H1 (cell line): ENCODE data around the gene AAR2. TPM values are rescaled to one million over a fixed set of nuclear protein-coding genes. Genes with fewer than 3 reads are reported as not detected.

Experiments
- CTCF ChIA-PET: fragments of 300-600 bp; sonication (Branson Sonifier 250); formaldehyde crosslinking; loops from one replicate; lab custom pipeline; 2021; ENCODE audit not compliant: partially characterized antibody; lab: Charles Lee
- POLR2A ChIA-PET: fragments of 300-600 bp; sonication (Branson Sonifier 250); formaldehyde crosslinking; loops from one replicate; lab custom pipeline; 2021; ENCODE audit warnings: inconsistent platforms; ENCODE audit not compliant: partially characterized antibody; lab: Charles Lee
- DNase-seq, 2 experiments: peaks; one replicate each; pipeline versions ENCODE4 v3.0.0 to v3.0.0-alpha.2; 2010 to 2022; ENCODE audit warnings: low spot score in 2 of 2, low read depth in 1 of 2, mixed read lengths in 1 of 2
- FAIRE-seq: peaks from 2 replicates; lab custom pipeline; 2011; peaks lifted over from hg19 to GRCh38; lab: Jason Lieb, UNC
- H2AFZ ChIP-seq: 2 replicates; pipeline ENCODE4 v1.8.1; 2012; ENCODE audit warnings: low read length, inconsistent platforms
- H2AK5ac ChIP-seq: 2 replicates; pipeline ENCODE4 v1.6.1; 2013; ENCODE audit warnings: low read depth, low read length
- H2BK120ac ChIP-seq: replicated peaks from 2 replicates; pipeline ENCODE3; 2013; ENCODE audit warnings: low read depth, low read length, inconsistent platforms
- H2BK12ac ChIP-seq: 2 replicates; pipeline ENCODE4 v1.6.1; 2013; ENCODE audit warnings: low read depth, low read length
- H2BK15ac ChIP-seq: 2 replicates; pipeline ENCODE4 v1.6.1; 2013; ENCODE audit warnings: low read length
- H2BK20ac ChIP-seq: 2 replicates; pipeline ENCODE4 v1.6.1; 2013; ENCODE audit warnings: low read length
- H2BK5ac ChIP-seq: 2 replicates; pipeline ENCODE4 v1.6.1; 2013; ENCODE audit warnings: low read depth, low read length
- H3K14ac ChIP-seq: 2 replicates; pipeline ENCODE4 v1.6.1; 2013; ENCODE audit warnings: inconsistent platforms; ENCODE audit not compliant: insufficient read length
- H3K18ac ChIP-seq: 2 replicates; pipeline ENCODE4 v1.6.1; 2013; ENCODE audit warnings: low read length; ENCODE audit errors: extremely low read depth
- H3K23ac ChIP-seq: 2 replicates; pipeline ENCODE4 v1.6.1; 2013; ENCODE audit warnings: inconsistent platforms; ENCODE audit not compliant: insufficient read length
- H3K23me2 ChIP-seq: 2 replicates; pipeline ENCODE4 v1.6.1; 2013; ENCODE audit warnings: low read depth, low read length
- H3K27ac ChIP-seq: 2 replicates; pipeline ENCODE4 v1.6.1; 2011; ENCODE audit warnings: low read depth, low read length, inconsistent platforms
- H3K27me3 ChIP-seq, 4 experiments: replicated peaks in 1 of 4; 1 replicate in 1 of 4; 2 replicates in 3 of 4; pipeline versions ENCODE4 v1.6.1 to v1.8.1; 2011 to 2013; ENCODE audit warnings: low read length in 3 of 4, mild to moderate bottlenecking in 3 of 4, inconsistent platforms in 2 of 4, mixed read lengths in 2 of 4, moderate library complexity in 1 of 4; ENCODE audit not compliant: control insufficient read depth in 3 of 4, insufficient read depth in 3 of 4; ENCODE audit errors: extremely low read depth in 1 of 4
- H3K36me3 ChIP-seq, 4 experiments: 2 replicates each; pipeline versions ENCODE4 v1.6.1 to v1.8.1; 2011 to 2013; ENCODE audit warnings: mild to moderate bottlenecking in 4 of 4, low read length in 3 of 4, moderate library complexity in 2 of 4, control low read depth in 1 of 4, inconsistent platforms in 1 of 4; ENCODE audit not compliant: insufficient read depth in 4 of 4, control insufficient read depth in 2 of 4
- H3K4ac ChIP-seq: replicated peaks from 2 replicates; pipeline ENCODE3; 2013; ENCODE audit warnings: low read length, low read depth, mixed read lengths, inconsistent platforms; ENCODE audit not compliant: insufficient read length
- H3K4me1 ChIP-seq, 4 experiments: replicated peaks in 1 of 4; 1 replicate in 1 of 4; 2 replicates in 3 of 4; pipeline versions ENCODE4 v1.6.1 to v1.8.1; 2011 to 2013; ENCODE audit warnings: low read length in 3 of 4, inconsistent platforms in 2 of 4, mixed read lengths in 1 of 4; ENCODE audit not compliant: insufficient read depth in 4 of 4, control insufficient read depth in 3 of 4
- H3K4me2 ChIP-seq, 2 experiments: 2 replicates each; pipeline versions ENCODE4 v1.6.1 to v1.8.1; 2011 to 2013; ENCODE audit warnings: low read depth in 2 of 2, low read length in 2 of 2, control low read depth in 1 of 2, inconsistent platforms in 1 of 2, mild to moderate bottlenecking in 1 of 2; ENCODE audit not compliant: insufficient read depth in 1 of 2
- H3K4me3 ChIP-seq, 4 experiments: fragments of 200-600, 300-600 bp in 1 of 4; sonication (generic), shearing (Covaris generic), sonication (Bioruptor Twin) in 1 of 4; 2 replicates each; pipeline versions ENCODE4 v1.5.1 to v1.8.1; 2011 to 2016; ENCODE audit warnings: low read length in 4 of 4, low read depth in 3 of 4, control low read depth in 2 of 4, inconsistent platforms in 2 of 4, mild to moderate bottlenecking in 2 of 4, mixed read lengths in 1 of 4, moderate library complexity in 1 of 4; ENCODE audit not compliant: insufficient read depth in 2 of 4; ENCODE audit errors: extremely low read depth in 1 of 4
- H3K56ac ChIP-seq: replicated peaks from 2 replicates; pipeline ENCODE3; 2013; ENCODE audit warnings: low read depth, mild to moderate bottlenecking, mixed read lengths, low read length, inconsistent platforms; ENCODE audit not compliant: insufficient read length
- H3K79me1 ChIP-seq: 2 replicates; pipeline ENCODE4 v1.6.1; 2013; ENCODE audit warnings: low read depth, low read length, control low read depth
- H3K79me2 ChIP-seq, 2 experiments: 2 replicates each; pipeline versions ENCODE4 v1.6.1 to v1.8.1; 2012 to 2013; ENCODE audit warnings: low read length in 2 of 2, mild to moderate bottlenecking in 2 of 2, inconsistent platforms in 1 of 2; ENCODE audit not compliant: insufficient read depth in 2 of 2, control insufficient read depth in 1 of 2
- H3K9ac ChIP-seq, 4 experiments: replicated peaks in 1 of 4; 1 replicate in 1 of 4; 2 replicates in 3 of 4; pipeline versions ENCODE4 v1.6.1 to v1.8.1; 2011 to 2013; ENCODE audit warnings: low read depth in 3 of 4, low read length in 3 of 4, control low read depth in 2 of 4, mild to moderate bottlenecking in 2 of 4, moderate library complexity in 2 of 4, inconsistent platforms in 1 of 4; ENCODE audit errors: extremely low read depth in 1 of 4
- H3K9me3 ChIP-seq, 2 experiments: 2 replicates each; pipeline versions ENCODE4 v1.6.1 to v1.8.1; 2012 to 2013; ENCODE audit warnings: mild to moderate bottlenecking in 2 of 2, moderate library complexity in 2 of 2, control low read depth in 1 of 2, inconsistent platforms in 1 of 2, low read depth in 1 of 2, low read length in 1 of 2, mixed read lengths in 1 of 2; ENCODE audit not compliant: insufficient read depth in 2 of 2
- H4K20me1 ChIP-seq, 2 experiments: replicated peaks in 1 of 2; 2 replicates each; pipeline versions ENCODE3 to v1.8.1; 2011 to 2013; ENCODE audit warnings: inconsistent platforms in 2 of 2, low read length in 2 of 2, mild to moderate bottlenecking in 1 of 2; ENCODE audit not compliant: insufficient read depth in 2 of 2, control insufficient read depth in 1 of 2
- H4K5ac ChIP-seq: 2 replicates; pipeline ENCODE4 v1.6.1; 2013; ENCODE audit warnings: low read length, low read depth, mixed read lengths, inconsistent platforms; ENCODE audit not compliant: insufficient read length
- H4K8ac ChIP-seq: 2 replicates; pipeline ENCODE4 v1.8.0; 2013; ENCODE audit warnings: mild to moderate bottlenecking, moderate library complexity, low read length, inconsistent platforms; ENCODE audit not compliant: insufficient read depth; ENCODE audit errors: extremely low read depth
- H4K91ac ChIP-seq: replicated peaks from 2 replicates; pipeline ENCODE3; 2013; ENCODE audit warnings: low read length, mixed read lengths, inconsistent platforms; ENCODE audit not compliant: insufficient read length
- CREB1 ChIP-seq: IDR thresholded peaks from 2 replicates; pipeline ENCODE4 v1.6.1; 2012; ENCODE audit warnings: inconsistent platforms
- POU5F1 ChIP-seq: IDR thresholded peaks from 2 replicates; pipeline ENCODE4 v1.6.1; 2011; ENCODE audit warnings: low read depth, mild to moderate bottlenecking, low read length, moderate library complexity
- WGBS, 2 experiments: shearing (Covaris generic) in 1 of 2; methylation state at CpG; one replicate each; pipeline versions ENCODE4 v1.1.6 to v1.1.7; 2013 to 2015; ENCODE audit warnings: low lambda C conversion rate in 2 of 2, mixed read lengths in 2 of 2, inconsistent platforms in 1 of 2, low coverage in 1 of 2, missing lambda C conversion rate in 1 of 2; ENCODE audit not compliant: insufficient replicate concordance in 2 of 2, insufficient coverage in 1 of 2, insufficient read length in 1 of 2; ENCODE audit errors: extremely low coverage in 1 of 2, missing lambda C conversion rate in 1 of 2; 5-methylcytosine and 5-hydroxymethylcytosine counted together
- polyA plus RNA-seq, 7 experiments: library from polyadenylated mRNA; depleted of rRNA in 3 of 7; stranded (reverse) in 5 of 7; unstranded in 2 of 7; fragments of >200 nt in 5 of 7; fragments of 200-250 nt in 2 of 7; gene quantifications; 1 replicate in 5 of 7; 2 replicates in 1 of 7; 4 replicates in 1 of 7; pipeline versions ENCODE4 v1.2.1 to v1.2.3, GENCODE V29; 2011 to 2013; ENCODE audit warnings: missing spikeins in 2 of 7, mixed read lengths in 2 of 7
- total RNA-seq: library from RNA; stranded (reverse); fragmentation: NEBNext Ultra II Directional; extraction: Animal tissue kit (Norgen Biotek cat#: 25700); gene quantifications from 2 replicates; pipeline ENCODE4 v1.2.1, GENCODE V29; 2021

Gene AAR2
- total and polyA plus RNA-seq, 2 of the 8 experiments (the other 6 are each of a cell fraction or from before 2014, with no cell fraction given), result 25.5 to 36.1 TPM

DNA sequence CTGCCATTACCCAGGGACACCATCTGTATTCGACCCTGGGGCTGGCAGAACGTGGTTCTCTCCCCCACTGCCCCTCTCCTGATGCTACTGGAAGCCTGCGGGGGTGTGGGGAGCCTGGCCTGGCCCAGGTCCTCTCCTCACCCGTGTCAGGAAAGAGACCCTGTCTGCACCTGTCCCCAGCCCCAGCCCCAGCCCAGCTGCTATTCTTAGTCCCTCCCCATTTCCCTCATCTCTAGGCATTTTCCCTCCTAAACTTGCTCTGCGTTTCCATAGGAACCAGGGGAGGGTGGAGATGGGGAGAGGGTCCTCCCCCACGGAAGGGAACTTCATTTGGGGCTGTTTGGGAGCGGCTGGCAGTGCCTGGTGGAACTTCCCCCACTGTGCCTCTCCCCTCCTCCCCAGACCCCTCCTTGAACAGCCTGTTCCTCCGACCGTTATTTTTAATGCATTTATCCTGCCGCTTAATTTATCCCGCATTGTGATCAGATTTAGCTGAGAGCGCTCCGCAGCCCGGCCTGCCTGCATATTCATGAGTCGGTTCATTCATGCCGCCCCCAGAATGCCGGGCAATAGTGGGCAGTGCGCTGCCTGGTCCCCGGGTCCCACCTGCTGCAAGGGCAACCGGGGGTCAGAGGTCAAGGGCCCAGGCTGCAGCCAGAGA is 38.0 kb downstream of the AAR2 start:
- Histone ChIP-seq H2BK20ac (no peak overlapping the region), H3K9me3 (no peaks in the 10 kb centered on the region), H3K27me3 (no peaks in the 10 kb centered on the region), H4K8ac (no peak overlapping the region; the same call in 1 of the 2 replicates), H4K5ac (no peak overlapping the region), H2BK5ac (no peak overlapping the region), H2BK120ac (no peak overlapping the region), H4K20me1 (no peaks in the 10 kb centered on the region), H3K56ac (no peak overlapping the region), H3K36me3 (no peaks in the 10 kb centered on the region), H3K18ac (no peak overlapping the region), H3K79me2 (no peaks in the 10 kb centered on the region), H3K23me2 (no peaks in the 10 kb centered on the region), H2AFZ (no peak overlapping the region), H3K23ac (no peak overlapping the region), H2BK15ac (no peak overlapping the region), H3K14ac (no peak overlapping the region), H2BK12ac (no peak overlapping the region), H3K79me1 (no peaks in the 10 kb centered on the region), H3K4me1 (no peaks in the 10 kb centered on the region; a peak in 2 of 7 replicates), H3K27ac (no peak overlapping the region), H3K4me3 (no peak overlapping the region), H4K91ac (no peak overlapping the region), H2AK5ac (no peak overlapping the region), H3K4me2 (no peak overlapping the region), H3K9ac (no peak overlapping the region), H3K4ac (no peak overlapping the region)
- ChIA-PET POLR2A (no interaction called here), CTCF (interaction anchor here (0.7 to 6.9 kb wide), 14 partner anchors 10 to 280 kb away, joined by 3 to 54 read pairs (median 4); no protein-coding TSS in a partner anchor)
- DNase-seq (peak in 1 of 2 experiments; percentile 46), FAIRE-seq (no peak)
- WGBS, 2 experiments, result 80% methylated on average over 18 of the region's 20 CpGs; no CpG with 5 or more reads in 1 of the 2 experiments
- no peak for TF ChIP-seq CREB1
- peak; percentile 49; the same call in 1 of the 2 replicates for TF ChIP-seq POU5F1
